Measurements from ENCODE around the gene DPYSL4. TPM values are rescaled to one million over a fixed set of nuclear protein-coding genes. Genes with fewer than 3 reads are reported as not detected.
"Not testable (repeated sequence)": the region's sequence is repeated elsewhere in the genome, so short reads cannot be mapped to it uniquely, and the experiment has no call there.

DPYSL4 gene
- total and polyA plus RNA-seq, 2 of the 13 experiments (the other 11 are each of a cell fraction or from before 2014, with no cell fraction given) = 0.84 to 1.2 TPM

DNA sequence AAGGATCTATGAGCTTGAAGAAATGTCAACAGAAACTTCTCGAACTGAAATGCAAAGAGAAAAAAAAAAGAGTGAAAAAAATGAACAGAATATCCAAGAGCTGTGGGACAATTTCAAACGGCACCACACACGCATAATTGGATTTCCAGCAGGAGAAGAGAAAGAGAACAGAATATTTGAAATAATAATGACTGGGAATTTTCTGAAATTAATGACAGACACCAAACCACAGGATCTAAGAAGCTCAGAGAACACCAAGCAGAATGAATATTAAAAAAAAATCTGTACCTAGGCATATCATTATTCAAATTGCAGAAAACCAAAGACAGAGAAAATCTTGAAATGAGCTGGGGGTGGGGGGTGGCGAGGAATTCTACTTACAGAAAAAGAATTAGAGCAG, 27.2 kb downstream of the DPYSL4 start:
- peaks cover 10% of the 10 kb centered on the region; the same call in 1 of the 2 replicates for H3K4me1 ChIP-seq (ENCODE audit: insufficient read depth, low read length)
- H3K36me3 ChIP-seq (replicated peaks in 1 of 2; ENCODE audit: control insufficient read depth in 1 of 2, insufficient read depth in 2 of 2, low read length in 2 of 2) = no peaks in the 10 kb centered on the region
- peaks cover 12% of the 10 kb centered on the region for H3K9me3 ChIP-seq (ENCODE audit: low read length)
- no peak overlapping the region for H3K4me2 ChIP-seq (ENCODE audit: low read depth, low read length)
- DNase-seq (ENCODE audit: low spot score) = no peak
- BruUV-seq (replicated peaks) = no TSS peak
- FAIRE-seq = no peak
- no peak overlapping the region for H2AFZ ChIP-seq (ENCODE audit: low read length)
- no peak overlapping the region for H3K27ac ChIP-seq (ENCODE audit: extremely low read length, insufficient read depth, low read length)
- in situ Hi-C loops (cut with HindIII; ENCODE audit: extremely low pct_ligation_motif_present, low pct_unique_long_range_greater_than_20kb) = no loop called here
- H3K9ac ChIP-seq (ENCODE audit: insufficient read depth, low read depth, low read length) = no peak overlapping the region
- intact Hi-C loops (cut with micrococcal nuclease; ENCODE audit: unreplicated experiment) = no loop called here
- no peak for TF ChIP-seq ZNF292 (CRISPR knock-in tag; IDR thresholded peaks at IDR 0.05; ENCODE audit: borderline replicate concordance, low read depth)
- no peak for TF ChIP-seq ZNF883 (CRISPR knock-in tag; IDR thresholded peaks at IDR 0.05; ENCODE audit: not compliant biosample characterization)
- no peak for TF ChIP-seq ZNF496 (CRISPR knock-in tag; IDR thresholded peaks at IDR 0.05; ENCODE audit: insufficient replicate concordance)
- TF ChIP-seq ATF7-NPFF (CRISPR knock-in tag; IDR thresholded peaks at IDR 0.05; ENCODE audit: low read depth) = no peak
- TF ChIP-seq POLR2G (IDR thresholded peaks at IDR 0.05; ENCODE audit: low read depth, low read length) = no peak
- no peak for TF ChIP-seq FIP1L1 (IDR thresholded peaks at IDR 0.05; ENCODE audit: borderline replicate concordance, insufficient read depth, low read depth, low read length)
- no peak for TF ChIP-seq SP2 (CRISPR knock-in tag; IDR thresholded peaks at IDR 0.05)
- TF ChIP-seq ZNF329 (CRISPR knock-in tag; IDR thresholded peaks at IDR 0.05; ENCODE audit: low read depth) = no peak
- no peak for TF ChIP-seq CEBPB (IDR thresholded peaks at IDR 0.05; ENCODE audit: borderline replicate concordance, low read depth, low read length)
- CTCF ChIA-PET (ENCODE audit: low intra/inter-chr PET ratio, low total read pairs) = no interaction called here
- no peak for ATAC-seq
- WGBS (ENCODE audit: low lambda C conversion rate) = 70% methylated on average over 4 of the region's 4 CpGs
- no peaks in the 10 kb centered on the region for H3K79me2 ChIP-seq (ENCODE audit: insufficient read depth, low read length)
- H4K20me1 ChIP-seq (ENCODE audit: insufficient read depth, low read length) = no peaks in the 10 kb centered on the region
- H3K27me3 ChIP-seq (ENCODE audit: control insufficient read depth in 1 of 2, insufficient read depth in 2 of 2, low read length in 2 of 2) = no peaks in the 10 kb centered on the region
- POLR2A ChIA-PET = no interaction called here
- H3K4me3 ChIP-seq (replicated peaks in 1 of 3; ENCODE audit: insufficient read depth in 1 of 3, low read depth in 2 of 3, low read length in 3 of 3) = no peak overlapping the region

DNA sequence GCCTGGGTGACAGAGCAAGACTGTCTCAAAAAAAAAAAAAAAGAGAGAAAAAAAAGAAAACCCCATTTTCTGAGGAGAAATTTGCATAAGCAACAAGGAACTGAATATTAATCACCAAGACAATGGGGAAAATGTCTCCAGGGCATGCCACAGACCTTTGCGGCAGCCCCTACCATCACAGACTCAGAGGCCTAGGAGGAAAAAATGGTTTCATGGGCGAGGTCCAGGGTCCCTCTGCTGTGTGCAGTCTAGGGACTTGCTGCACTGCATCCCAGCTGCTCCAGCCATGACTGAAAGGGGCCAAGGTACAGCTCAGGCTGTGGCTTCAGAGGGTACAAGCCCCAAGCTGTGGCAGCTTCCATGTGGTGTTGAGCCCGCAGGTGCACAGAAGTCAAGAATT, 29.7 kb downstream of the DPYSL4 start:
- intact Hi-C loops (cut with micrococcal nuclease; ENCODE audit: unreplicated experiment); H3K27me3 ChIP-seq (ENCODE audit: control insufficient read depth in 1 of 2, insufficient read depth in 2 of 2, low read length in 2 of 2); FAIRE-seq; H3K27ac ChIP-seq (ENCODE audit: extremely low read length, insufficient read depth, low read length); H3K4me1 ChIP-seq (ENCODE audit: insufficient read depth, low read length); H2AFZ ChIP-seq (ENCODE audit: low read length); CTCF ChIA-PET (ENCODE audit: low intra/inter-chr PET ratio, low total read pairs); H3K36me3 ChIP-seq (replicated peaks in 1 of 2; ENCODE audit: control insufficient read depth in 1 of 2, insufficient read depth in 2 of 2, low read length in 2 of 2); H3K4me3 ChIP-seq (replicated peaks in 1 of 3; ENCODE audit: insufficient read depth in 1 of 3, low read depth in 2 of 3, low read length in 3 of 3); ATAC-seq; H3K4me2 ChIP-seq (ENCODE audit: low read depth, low read length); H4K20me1 ChIP-seq (ENCODE audit: insufficient read depth, low read length); in situ Hi-C loops (cut with HindIII; ENCODE audit: extremely low pct_ligation_motif_present, low pct_unique_long_range_greater_than_20kb); BruUV-seq (replicated peaks); H3K9ac ChIP-seq (ENCODE audit: insufficient read depth, low read depth, low read length); POLR2A ChIA-PET; DNase-seq (ENCODE audit: low spot score); H3K79me2 ChIP-seq (ENCODE audit: insufficient read depth, low read length): not testable (repeated sequence)
- peaks cover 12% of the 10 kb centered on the region for H3K9me3 ChIP-seq (ENCODE audit: low read length)
- WGBS (ENCODE audit: low lambda C conversion rate) = 95% methylated on average over 2 of the region's 3 CpGs
